Retina (tissue), 1 donor: ENCODE measurements around the gene EGFR.

Source experiments
- DNase-seq: peaks from one replicate; pipeline ENCODE4 v3.0.0-alpha.2; 2016

Gene EGFR

DNA sequence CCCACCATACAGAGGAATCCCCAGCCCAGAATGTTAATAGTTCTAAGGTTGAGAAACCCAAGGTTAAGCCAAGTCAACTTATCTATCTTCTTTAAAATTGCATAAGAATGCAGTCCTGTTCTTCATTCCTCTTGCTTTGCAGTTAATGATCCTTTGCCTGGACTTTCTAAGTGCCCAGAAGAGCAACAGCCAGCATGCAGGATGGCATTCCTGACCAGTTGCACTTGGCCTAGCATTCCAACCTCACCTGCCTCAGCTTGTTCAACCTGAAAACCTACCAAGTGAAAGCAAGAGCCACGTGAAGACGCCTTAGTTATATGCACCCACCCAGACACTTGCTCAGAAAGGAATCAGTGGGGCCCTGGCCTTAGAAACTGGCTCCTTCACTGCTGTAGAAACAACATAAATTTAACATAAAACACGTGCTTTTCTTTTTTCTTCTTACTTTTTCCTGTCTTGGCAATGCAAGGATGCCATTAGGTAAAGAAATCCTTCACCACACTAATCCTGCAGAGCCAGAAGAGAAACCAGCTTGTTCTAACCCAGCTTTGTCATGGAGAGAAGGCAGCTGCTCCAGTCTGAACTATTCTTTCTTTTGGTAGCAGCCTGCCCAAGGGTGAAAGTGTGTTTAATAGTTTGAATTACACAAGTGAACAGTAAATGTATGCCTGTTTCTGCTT, 25.0 kb downstream of the EGFR start:
- DNase-seq, result no peak

DNA sequence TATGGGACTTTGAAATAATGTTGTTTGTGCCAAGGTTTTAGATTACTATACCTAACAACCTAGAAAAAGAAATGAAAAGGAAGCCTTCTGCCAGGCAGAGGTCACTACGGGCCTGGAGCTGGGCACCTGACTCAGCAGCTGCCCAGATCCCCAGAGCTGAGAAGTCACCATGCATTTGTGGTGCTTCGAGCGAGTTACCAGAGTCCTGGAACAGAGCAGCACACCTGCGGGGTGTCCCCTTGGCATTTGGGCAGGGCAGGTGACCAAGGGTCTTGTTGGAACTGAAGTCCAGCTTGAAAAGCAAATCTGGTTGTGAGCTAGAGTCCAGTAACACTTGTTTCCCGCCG, 25.5 kb downstream of the EGFR start:
- no peak for DNase-seq

DNA sequence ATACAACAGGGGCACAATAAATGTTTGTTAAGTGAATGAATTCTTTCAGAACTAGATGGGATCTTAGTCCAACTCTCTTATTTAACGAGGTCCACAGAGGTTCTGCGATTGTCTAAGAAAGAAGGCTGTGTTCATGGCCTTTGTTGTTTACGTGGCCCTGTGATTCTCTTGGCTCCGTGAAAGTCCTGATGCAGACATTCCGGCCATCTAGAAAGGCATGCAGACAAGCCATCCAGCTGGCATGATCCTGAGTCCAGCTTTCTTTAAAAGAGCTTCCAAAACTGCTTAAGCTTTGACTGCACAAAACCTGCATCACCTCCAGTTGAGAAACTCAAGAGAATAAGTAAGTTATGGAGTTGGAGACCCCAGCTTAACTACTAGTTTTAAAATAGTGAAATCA, 26.0 kb downstream of the EGFR start:
- DNase-seq, result no peak

DNA sequence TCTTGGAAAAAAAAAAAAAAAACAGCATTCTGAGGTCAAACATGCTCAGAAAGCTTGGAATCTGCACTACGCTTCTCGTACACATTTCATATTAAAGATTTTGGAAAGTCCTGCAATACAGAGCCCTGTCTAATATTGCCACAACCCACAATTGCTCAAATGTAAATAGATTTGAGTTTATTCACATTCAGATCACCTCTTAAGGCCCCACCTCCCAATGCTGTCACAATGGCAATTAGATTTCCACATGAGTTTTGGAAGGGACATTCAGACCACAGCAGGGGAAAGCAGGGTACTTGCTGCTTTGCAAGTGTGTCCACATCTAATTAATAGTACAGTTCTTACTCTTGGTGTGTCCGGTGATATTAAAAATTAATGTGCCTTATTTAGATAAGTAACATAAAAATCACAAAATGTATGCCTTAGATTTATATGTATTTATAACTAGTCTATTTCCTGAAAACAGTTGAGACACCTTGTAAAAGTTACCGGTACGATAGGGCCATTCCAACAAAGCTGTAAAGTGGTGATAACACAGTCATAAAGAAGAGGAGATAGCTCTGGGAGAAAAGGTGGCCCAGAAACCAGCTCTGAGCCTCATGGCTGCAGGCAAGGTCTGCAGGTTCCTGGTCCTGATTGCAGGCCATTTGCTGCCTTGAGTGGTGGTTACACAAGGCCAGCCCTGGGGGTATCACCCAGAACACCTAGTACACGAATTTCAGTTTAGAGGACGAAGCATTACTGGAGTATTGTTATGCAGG, 27.9 kb downstream of the EGFR start:
- DNase-seq, result no peak

DNA sequence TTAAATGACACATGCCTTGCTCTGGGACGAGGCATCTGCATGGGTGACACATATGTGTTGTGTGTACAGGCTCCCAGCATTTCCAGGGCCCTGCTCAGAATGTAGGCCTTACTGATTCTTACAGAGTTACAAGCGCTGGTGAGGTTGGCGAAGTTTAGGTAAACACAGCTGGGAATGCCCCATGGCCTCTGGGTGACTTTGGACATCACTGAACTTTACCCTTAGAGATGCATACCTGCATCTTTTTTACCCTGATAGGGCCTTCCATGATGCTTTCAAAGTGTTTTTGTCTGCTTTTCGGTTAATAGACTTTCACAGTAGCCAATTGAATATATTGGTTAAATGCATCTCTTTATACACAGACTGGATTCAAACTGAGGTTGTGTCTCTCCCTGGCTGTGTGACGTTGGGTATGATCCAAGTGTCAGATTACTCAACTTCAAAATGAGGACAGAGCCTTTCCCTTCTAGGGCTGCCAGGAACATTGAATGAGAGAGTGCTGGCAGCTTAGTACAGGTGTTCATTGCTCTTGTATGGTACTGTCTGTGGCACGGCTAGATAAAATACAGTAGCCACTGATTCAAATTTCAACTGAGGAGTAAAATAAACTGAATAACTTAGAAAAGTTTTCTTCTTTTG, 29.5 kb downstream of the EGFR start:
- no peak for DNase-seq

DNA sequence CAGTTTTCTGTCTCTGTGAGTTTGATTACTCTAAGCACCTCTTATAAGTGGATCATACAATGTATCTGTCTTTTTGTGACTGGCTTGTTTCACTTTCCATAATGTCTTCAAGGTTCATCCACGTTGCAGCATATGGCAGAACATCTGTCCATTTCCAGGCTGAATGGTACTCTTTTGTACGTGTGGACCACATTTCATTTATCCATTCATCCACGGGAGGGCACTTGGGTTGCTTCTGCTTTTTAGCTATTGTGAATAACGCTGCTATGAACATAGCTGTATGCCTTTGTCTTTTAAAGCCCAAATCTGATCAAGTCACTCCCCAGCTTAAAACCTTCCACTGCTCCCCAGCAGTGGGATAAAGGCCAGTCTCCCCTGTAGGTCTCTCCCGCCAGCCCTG, 31.5 kb downstream of the EGFR start:
- no peak for DNase-seq

DNA sequence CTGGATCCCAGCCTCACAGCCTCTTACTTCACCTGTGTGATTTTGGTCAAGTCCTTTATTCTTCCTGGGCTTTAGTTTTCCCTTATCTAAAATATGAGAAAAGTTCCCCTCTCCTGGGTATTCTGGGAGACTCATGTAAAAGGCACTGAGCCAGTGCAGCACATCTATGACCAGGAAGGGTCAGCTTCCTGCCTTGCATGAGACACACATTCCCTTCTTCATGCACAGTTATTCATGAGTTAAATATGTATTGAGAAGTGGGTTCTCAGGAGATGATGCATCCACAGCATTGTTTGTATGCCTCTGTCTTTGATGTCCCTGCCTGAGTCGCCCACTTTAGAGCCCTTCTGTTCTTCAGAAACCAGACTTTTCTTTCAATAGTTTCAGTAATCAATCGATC, 33.3 kb downstream of the EGFR start:
- no peak for DNase-seq

DNA sequence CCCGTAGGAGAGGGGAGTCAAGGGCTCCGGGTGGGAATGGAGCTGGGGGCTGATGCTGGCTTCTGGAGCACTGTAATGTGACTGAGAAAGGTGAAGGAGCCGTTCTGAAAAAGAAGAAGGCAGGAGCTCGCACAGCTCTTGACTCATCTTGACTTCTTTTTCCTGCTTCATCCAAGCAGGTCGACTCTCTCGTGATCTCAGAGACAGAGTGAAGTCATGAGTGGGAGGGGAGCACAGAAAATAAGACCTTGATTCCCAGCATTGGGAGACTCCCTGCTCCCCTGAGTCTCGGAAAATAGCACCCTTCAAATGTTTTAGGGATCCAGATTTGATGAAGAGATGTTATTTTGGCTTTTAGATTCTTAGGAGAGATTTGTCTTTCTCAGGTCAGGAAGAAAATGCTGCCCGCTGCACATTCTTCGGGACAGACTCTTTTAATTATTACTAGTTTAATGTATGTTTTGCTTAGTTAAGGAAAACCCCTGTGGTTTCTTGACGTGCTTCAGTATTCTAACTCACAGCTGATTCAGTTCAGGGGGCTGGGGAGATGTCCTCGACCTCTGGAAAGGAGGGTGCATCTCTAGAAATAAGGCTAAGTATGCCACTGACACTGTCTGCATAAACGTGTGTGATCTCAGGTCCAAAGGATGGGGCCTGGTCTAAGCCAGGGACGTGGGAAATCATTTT, 34.1 kb downstream of the EGFR start:
- no peak for DNase-seq

DNA sequence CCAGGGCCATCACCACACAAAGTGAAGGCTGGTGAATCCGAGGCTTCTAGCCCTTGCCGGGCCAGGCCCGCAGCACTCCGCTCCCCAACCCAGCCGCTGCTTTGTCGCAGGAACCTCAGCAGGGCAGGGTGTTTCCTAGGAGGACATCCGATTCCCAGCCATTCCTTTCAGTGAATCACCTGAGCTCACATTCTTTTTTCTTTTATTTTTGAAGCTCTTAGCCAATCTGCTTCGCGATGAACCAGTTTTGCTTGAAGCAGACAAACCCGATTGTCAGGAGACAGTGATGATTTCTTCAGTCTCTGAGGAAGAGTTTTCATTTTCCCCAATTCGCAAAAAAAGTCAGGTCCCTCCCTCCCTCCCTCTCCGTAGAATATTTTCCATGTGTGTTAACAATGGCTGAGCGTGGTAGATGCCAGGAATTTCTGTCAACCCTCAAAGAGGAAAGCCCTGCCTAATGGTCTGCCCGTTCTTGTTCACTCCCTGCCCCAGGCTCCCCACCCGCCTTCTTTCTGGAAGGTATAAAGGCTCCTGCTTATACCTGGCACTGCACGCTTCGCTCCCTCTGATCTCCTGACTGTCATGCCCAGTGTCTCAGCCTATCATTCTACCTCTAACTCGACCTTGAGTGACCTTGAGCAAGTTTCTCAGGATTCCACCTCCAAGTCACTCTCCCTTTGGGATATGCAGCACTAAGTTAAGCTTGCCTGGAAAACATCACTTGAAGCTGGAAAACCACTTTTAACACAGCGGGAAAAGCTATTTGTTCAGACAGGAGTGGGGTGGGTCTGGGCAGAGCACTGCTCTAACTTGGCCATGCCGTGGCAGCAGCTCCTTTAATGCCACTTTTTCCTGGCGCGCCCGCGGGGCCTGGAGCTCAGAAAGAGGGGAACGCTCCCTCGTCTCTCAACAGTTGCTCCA, 35.1 kb downstream of the EGFR start:
- DNase-seq, result no peak

DNA sequence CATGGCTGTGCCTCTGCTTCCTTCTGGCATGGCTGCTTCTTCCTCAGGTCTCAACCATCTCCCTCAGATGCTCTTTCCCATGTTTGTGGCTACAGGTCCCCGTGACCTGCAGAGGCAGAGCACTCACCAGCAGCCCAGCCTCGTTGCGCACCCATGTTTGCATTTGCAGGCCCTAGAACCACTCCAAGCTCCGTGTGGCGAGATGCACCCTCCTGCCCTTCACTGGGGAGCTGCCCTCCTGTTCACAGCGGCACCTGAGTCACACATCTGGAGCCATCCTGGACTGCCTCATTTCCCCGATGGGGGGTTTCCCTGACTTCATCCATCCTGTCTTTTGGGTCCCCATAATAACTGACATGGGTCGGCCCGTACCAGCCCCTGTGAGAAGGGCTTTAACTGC, 35.9 kb downstream of the EGFR start:
- no peak for DNase-seq

DNA sequence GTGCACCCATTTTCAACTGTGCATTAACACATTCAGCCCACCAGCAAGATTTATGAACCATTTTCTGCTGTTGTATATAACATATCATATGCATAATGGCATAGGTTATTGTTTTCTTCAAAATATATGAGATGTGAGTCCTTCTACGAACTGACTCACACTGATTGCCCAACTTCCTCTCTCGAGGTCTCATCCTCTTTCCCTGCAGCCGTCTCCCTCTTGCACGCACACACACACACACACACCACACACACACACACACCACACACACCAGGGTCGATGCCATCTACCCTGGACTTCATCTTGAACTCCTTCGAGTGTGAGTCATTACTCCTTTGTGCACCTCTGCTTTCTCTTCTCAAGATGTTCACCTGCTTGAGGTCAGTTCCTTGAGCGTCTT, 36.7 kb downstream of the EGFR start:
- no peak for DNase-seq

DNA sequence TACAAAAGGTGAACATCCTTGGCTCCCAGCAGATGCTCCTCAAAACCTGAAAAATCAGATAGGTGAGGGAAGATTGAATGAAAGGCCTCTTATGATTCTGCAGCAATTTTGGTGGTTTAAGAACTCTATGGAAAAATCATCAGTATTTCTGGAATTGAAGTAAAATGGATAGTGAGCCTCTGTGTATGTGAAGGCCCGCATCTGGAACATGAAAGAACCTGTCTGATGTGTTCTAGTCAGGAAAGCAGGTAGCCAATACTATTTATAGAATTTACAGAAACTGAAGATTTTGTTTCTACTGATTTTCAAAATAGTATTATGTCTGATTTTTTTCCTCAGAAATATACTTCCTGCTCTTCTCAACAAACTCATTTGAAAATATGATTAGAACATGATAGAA, 37.3 kb downstream of the EGFR start:
- DNase-seq, result no peak

DNA sequence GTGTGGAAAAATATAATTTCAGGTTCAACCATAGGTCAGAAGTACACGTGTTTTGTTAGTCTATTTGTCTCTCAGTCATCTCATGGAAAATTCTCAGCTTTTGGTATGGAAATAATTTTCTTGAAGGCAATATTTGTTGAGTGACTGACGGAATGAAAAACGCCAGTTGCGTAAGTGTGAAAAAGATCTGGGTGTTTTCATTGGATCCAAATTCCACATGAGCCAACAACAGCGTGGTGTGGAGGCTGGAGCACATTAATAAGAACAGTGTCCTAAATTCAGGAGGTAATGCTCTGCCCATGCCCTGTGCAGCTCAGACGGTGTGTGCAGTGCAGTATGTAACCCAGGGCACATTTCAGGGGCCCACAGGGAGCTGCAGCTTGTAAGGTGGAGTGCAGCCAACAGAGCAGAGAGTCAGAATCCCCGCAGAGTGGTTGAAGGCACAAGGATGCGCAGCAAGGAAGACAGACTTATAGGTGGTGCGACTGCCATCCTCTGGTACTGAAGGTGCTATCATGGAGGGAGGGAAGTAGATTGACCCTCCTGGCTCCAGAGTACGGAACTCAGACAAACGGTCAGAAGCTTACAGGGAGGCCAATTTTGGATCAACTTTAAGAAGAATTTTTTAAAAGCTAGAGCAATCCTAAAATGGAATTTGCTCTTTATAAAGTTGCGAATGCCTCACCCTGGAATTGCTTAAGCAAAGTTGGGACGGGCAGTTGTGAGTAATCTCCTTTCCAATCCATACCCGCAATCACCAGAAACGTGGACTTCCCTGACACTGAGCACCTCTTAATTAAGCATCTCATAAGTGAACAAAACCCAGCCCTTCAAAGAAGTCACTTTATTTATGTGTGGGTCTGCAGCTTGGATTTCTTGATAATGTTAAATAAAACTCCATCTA, 38.0 kb downstream of the EGFR start:
- no peak for DNase-seq

DNA sequence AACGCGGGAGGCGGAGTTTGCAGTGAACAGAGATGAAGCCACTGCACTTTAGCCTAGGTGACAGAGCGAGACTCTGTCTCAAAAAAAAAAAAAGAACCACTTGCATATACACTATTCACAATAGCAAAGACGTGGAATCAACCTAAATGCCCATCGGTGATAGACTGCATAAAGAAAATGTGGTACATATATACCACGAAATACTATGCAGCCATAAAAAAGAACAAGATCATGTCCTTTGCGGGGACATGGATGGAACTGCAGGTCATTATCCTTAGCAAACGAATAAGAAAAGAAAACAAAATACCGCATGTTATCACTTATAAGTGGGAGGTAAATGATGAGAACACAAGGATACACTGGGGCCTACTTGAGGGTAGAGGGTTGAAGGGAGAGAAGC, 39.5 kb downstream of the EGFR start:
- DNase-seq, result no peak

DNA sequence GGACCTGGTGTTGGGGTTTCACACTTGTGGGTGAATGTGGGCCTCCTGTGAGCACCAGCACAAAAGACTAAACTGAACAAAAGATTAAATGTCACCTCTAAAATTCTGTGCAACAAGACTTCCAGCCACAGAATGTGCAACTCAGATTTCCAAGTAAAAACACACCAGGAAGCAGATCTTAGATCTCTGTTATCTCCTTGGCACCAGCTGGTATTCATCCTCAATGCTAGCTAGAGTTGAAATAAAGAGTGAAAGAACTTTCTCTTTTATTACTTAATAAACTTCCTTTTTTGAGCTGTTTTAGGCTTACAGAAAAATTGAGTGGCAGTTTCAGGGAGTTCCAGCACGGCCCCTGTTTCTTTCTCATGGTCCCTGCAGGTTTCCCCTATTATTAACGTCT, 40.2 kb downstream of the EGFR start:
- no peak for DNase-seq

DNA sequence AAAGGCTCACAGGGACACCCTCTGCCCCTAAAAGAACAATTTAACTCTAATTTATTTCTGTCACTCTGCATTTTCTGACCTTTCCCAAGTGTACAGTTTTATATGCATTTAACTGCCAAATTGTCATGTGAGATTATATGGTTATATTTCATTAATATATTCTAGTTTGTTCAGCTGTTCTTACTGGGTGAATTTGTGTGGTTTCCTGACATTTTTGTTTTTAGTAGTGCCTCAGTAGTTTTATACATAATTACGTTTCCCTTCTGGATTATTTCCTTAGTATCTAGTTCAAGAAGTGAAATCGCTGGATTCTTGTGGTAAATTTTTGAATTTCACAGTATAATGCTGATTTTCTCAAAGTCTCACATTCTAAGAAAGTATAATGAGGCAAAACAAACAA, 41.3 kb downstream of the EGFR start:
- DNase-seq, result no peak

DNA sequence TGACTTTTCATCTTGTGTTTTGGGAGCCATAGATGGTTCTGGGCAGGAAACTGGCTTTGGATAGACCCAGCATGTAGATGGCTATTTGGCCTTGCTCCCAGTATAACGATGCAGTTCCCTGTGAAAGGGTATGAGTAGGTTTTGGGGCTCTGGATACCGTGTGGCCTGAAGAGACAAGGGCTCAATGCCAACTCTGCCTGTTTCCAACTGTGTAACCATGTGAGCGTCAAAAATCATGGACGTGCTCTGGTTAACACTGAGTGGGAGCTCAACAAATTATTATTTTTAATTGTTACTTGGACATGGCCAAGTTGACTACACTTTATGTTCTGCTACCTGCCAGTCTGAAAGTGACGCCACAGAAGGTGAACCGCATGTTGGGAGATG, 41.8 kb downstream of the EGFR start:
- no peak for DNase-seq

DNA sequence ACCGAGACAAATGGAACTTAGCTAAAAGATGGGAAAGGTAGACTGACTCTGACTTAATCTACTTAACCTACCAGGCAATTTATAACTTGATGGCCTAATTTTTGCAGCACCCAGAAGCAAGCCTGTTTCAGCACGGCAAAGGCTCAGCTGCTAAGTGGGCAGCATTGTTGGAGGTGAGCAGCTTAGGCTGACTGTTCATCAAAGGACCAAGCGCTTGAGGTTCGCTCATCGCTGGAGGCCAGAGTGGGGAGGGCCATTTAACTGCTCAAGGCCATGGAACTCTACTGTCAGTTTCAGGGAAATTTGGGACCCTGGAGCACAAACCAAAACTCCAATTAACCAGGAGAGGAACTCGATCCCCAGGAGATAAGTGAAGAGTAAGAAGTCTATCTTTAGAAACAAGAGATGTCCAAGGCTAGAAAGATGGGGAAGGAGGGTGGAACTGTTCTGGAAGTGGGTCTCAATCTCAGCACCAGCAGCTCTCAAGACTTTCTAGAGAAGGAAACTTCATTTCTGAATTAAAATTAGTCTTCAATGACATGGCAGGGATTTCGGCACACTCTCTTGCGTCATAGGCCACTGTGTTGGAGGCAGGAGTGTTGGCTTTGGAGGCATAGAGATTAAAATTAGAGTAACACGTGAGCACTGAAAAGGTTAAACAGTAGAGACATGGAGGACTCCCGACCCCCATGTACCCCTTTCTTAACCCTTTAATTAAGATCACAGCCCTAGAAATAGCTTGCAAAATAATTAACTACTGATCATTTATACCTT, 43.1 kb downstream of the EGFR start:
- DNase-seq, result no peak

DNA sequence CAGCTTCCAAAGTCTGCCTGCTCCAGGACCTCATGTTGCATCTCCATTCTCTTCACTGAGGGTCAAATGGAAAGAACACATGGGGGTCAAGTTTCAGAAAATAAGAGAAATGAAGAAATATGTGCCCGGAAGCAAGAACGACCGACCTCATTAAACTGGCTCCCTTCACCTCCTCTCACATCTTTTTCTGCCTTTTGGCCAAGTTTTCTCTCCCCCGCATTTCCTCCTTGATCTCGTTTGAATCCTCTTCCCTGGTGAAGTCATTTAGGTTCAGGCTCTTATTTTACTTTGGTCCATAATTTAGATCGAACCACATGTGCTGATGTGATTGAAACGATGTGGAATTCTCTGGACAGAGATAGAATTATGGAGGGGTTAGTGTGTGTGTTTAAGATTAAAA, 44.2 kb downstream of the EGFR start:
- DNase-seq, result no peak

DNA sequence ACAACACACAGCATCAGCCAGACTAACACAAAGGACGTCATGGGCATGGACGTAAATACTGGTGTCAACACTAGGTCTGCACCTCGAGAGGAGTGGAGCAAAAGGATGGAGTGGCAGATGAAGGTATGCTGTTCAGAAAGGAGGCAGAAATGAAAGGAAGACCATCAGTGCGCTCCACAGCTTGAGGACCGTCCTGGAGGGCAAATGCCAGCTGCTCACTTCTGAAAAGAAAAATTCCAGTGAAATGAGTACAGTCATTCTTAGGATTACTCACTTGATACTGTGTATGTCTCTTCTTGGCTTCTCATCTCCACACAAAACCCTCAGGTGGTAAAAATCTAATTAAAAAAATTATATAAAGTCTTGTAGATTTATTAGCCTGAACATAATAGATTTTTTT, 44.8 kb downstream of the EGFR start:
- DNase-seq, result no peak

DNA sequence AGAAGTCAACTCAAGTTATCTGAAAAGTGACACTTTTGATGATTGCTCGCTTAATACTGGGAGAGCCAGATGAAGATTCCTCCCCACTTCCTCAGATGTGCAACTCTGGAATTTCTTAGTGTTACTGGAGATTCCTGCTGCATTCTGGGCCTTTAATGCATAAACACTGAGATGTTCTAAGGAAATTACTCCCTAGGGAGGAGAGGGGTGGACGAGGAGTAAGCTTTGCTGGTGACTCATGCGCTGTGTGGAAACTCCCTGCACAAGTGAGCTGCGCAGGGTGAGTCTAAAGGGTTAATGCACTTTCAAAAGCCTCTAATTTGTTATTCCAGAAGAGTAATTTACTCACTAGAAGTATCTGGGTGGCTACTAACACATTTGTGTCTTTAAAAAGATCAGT, 46.3 kb downstream of the EGFR start:
- DNase-seq, result no peak
